Umbilical cord (tissue), 2 donors: Measurements from ENCODE around the gene SCGB1C1. TPM values are rescaled to one million over a fixed set of nuclear protein-coding genes. Genes with fewer than 3 reads are reported as not detected.
"Not testable (repeated sequence)": the region's sequence is repeated elsewhere in the genome, so short reads cannot be mapped to it uniquely, and the experiment has no call there.

ENCODE experiments used
- DNase-seq: peaks from one replicate; pipeline ENCODE4 v3.0.0-alpha.2; 2015; ENCODE audit warnings: low spot score
- total RNA-seq: library from RNA; depleted of rRNA; stranded (reverse); fragments of >200 nt; gene quantifications from one replicate; pipeline ENCODE4 v1.2.3, GENCODE V29; 2014; ENCODE audit warnings: low replicate concordance; ENCODE audit not compliant: insufficient read depth

The SCGB1C1 gene
- not detected for total RNA-seq

DNA sequence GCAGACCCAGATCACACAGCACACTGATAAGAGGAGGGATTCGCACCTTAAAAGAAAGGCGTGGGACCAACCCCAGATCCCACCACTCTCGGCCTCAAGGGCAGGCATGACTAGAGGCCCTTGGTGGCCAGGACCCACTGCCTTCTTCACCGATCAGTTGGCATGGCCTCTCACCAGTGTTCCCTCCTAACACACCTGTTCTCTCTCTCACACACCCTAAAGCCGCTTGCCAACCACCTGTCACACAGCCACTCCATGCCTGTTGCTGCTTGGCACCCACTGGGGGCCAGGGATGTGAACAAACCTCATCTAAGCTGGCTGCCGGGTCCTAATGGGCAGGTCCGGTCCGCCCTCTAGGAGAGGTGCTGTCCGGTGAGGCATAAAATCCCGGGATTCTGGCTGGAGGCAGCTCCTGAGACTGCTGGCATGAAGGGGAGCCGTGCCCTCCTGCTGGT lies at the start of gene SCGB1C1:
SCGB1C1 (plus strand) TSS at position 405 of the 455 bp plus-strand sequence; CDS start at position 427, 22 bp downstream.
- DNase-seq, result not testable (repeated sequence)

DNA sequence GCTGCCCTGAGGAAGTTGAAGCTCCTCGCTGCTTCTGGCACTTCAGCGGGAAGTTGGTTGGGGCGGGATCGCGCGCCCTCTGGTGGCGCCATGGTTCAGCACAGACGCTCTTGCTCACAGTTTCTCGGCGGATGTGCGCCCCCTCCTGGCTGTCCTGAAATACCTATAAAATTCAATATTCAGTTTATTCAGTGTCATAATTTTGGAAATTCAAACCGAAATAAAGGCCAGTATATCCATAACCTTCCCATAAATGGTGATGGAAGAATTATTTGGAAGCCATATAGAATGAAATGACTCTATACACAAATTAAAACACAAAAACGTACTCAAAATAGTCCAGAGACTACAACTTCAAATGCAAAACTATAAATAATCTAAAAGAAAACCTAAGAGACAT lies 12.6 kb upstream of the SCGB1C1 start:
- not testable (repeated sequence) for DNase-seq

DNA sequence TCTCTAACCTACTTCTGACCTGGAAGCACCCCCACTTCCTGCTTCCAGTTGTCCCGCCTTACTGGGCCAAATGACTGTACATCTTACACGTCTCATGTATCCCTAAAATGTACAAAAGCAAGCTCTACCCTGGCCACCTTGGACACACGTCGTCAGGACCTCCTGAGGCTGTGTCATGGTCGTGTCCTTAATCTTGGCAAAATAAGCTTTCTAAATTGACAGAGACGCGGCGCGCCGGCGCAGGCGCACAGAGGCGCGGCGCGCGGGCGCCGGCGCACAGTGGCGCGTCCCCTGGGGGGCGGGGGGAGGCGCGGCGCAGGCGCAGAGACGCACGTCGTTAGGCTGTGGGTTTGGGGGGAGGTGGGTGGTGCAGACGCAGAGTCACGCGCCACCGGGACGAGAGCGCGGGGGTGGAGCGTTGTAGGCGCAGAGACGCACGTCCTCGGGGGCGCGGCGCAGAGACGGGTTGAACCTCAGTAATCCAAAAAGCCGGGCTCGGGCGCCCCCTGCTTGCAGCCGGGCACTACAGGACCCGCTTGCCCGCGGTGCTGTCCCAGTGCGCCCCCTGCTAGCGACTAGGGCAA lies 3.6 kb upstream of the SCGB1C1 start:
- not testable (repeated sequence) for DNase-seq

DNA sequence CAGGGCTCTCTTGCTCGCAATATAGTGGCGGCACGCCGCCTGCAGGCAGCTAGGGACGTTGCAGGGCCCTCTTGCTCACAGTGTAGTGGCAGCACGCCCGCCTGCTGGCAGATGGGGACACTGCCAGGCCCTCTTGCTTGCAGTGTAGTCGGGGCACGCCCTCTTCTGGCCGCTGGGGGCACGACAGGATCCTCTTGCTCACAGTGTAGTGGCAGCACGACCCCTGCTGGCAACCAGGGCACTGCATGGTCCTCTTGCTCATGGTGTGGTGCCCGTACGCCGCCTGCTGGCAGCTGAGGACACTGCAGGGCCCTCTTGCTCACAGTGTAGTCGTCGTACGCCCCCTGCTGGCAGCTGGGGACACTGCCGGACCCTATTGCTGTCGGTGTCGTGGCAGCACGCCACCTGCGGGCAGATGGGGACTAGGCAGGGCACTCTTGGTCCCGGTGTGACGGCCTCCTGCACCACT lies 3.0 kb upstream of the SCGB1C1 start:
- DNase-seq, result not testable (repeated sequence)

DNA sequence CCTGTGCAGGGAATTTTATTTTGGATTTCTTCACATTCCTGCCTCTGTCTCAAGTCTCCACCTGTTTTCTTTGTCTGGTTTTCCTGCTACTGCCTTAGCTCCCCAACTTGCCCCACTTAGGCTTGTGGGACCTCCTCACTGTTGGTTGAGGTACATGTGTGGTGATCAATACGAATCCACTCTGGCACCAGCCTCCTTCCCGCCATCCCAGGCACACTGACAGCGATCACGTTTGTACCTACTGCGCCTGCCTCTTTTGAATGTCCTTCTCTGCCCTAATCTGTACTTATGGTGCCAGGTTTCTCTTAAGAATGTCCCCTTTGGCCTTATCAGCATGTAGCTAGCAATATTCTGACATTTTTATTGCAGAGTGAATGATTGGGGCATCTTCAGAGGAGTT lies 2.3 kb upstream of the SCGB1C1 start:
- DNase-seq, result not testable (repeated sequence)

DNA sequence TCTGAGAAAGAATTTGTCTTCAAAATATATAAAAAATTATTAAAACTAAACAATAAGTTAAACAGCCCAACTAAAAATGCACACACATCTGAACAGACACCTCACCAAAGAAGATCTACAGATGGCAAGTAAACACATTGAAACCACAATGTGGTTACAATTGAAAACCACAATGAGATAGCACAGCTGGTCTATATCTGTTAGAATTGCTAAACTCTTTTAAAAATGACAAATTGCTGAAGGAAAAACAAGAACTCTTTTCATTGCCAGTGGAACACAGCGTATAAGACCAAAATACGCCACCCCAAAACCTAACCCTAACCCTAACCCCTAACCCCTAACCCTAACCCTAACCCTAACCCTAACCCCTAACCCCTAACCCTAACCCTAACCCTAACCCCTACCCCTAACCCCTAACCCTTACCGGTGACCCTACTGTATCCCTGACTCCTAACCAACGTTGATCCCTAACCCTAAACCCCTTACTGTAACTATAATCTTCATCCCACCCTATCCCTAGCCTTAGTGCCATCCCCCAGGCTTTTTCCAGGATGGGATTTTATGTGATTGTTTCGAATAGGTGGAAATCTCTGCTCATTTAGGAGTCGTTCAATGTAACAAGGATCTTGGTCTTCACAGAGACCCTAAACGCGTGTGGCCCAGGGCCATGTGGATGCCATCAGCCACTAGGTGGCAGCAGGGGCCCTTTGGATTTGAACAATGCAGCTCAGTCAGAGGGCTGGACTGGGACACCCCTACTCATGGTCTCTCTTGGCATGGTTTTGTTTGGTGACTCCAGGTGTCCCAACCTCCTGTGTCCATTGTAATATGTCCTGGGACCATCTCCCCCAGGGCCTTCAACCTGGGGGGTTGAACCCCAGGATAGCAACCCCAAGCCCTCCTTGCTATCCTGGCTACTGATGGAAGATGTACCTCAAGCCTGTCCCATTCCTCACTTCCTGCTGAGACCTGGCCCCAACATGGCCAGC lies 1.1 kb upstream of the SCGB1C1 start:
- not testable (repeated sequence) for DNase-seq

DNA sequence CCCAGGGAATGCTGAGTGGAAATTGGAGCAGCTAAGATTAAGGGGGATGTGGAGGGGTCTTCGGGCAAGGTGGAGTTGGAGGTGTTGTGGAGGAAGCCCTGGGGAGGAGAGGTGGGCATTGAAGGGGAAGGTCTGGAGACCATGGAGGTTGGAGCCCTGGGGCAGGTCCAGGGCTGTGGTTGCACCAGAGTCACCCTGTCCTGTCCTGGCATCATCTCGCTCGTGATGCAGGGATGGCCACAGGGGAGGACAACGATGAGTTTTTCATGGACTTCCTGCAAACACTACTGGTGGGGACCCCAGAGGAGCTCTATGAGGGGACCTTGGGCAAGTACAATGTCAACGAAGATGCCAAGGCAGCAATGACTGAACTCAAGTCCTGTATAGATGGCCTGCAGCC lies 603 bp downstream of the SCGB1C1 start:
- not testable (repeated sequence) for DNase-seq

DNA sequence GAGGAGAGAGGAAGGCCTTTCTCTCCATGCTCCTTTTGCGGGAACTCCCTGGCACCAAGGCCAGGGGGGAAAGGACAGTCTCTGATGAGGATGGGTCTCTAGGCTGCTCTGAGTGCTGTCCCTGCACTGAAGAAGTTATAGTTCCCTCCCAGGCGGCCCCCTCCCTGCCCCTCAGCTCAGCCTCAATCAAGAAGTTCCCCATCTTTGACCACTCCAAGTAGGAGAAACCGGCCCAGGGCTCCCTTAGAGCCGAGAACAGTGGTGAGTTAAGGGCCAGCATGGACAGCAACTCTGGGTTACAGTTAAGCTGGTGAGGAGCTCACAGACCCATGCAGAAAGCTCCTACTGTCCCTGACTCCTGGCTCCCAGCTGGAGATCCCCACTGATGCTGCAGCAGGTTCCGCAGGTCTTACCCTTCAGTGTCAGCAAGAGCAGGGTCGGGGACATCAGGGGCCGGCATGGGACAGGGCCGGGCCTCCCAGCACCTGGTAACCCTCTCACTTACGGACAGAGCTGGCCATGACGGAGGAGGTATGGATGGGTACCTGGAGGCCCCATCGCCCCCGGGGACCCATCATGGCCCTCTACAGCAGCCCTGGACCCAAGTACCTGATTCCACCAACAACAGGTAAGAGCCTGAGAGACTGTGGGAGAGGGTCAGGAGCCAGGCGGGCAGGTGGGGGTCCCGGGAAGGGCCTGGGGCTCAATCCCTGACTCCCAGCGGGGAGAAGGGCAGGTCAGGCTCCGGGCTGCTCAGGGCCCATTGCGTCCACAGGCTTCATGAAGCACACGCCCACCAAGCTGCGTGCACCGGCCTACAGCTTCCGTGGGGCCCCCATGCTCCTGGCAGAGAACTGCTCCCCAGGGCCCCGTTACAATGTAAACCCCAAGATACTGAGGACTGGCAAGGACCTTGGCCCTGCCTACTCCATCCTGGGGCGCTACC lies 4.2 kb downstream of the SCGB1C1 start:
- DNase-seq, result no peak

DNA sequence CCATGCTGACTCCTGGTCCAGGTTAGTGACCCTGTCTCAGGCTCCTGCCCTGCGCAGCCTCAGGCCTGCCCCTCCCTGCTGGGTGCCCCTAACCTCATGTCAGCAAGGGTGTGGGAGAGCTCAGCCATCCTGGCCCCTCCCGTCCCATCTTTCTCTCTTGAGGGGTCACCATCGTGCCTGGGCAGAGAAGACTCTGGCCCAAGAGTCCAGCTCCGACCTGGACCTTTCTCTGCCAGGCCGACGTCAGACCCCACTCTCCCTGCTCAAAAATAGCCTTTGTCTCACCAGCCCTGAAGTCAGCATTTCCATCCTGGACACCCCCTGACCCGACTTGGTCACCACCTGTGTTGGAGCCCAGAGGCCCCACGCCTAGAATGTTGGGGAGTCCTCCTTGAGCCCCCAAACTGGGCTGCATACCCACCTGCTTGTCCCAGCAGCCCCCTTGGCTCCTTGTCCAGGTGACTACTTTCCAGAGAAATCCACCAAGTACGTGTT lies 4.9 kb downstream of the SCGB1C1 start:
- DNase-seq, result no peak

DNA sequence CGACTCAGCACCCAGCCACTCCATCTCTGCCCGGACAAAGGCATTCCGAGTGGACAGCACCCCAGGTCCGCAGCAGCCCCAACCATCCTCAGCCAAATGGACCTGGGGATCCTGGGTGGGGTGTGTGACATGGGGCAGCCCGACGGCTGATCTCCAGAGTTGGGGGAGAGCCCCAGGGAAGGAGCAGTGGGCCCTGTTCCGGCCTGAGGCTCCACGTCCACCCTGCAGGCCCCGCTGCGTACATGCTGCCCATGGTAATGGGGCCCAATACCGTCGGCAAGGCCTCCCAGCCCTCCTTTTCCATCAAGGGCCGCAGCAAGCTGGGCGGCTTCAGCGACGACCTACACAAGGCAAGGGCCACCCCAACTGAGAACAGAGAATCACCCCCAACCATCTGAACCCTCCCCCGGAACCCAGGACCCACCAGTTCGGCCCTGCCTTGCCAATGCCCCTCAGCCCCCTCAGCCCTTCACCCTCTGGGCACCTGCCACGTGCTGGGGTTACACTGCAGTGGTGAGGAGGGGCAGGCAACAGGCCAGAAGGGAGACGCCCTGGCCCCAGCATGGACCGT lies 5.4 kb downstream of the SCGB1C1 start:
- no peak for DNase-seq

DNA sequence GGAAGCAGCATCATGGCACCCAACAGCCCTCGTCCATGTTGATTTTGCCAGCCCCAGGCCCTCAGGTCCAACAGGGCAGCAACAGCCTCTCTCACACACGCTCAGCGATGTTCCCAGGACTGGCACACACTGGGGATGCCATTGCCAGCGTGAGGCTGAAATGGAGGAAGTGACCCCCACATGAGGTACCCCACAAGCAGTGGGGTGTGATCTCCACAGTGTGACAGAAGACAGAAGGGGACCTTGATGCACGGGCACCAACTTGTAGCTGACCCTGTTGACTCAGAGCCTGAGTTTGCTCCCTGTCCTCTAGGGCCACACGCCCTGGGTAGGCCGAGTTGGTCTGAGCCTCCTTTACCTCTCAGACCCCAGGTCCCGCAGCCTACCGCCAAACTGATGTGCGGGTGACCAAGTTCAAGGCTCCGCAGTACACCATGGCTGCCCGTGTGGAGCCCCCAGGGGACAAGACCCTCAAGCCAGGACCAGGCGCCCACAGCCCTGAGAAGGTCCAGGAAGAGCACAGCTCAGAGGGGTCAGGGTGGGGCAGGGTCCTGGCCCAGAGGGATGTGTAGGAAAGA lies 6.2 kb downstream of the SCGB1C1 start:
- no peak for DNase-seq

DNA sequence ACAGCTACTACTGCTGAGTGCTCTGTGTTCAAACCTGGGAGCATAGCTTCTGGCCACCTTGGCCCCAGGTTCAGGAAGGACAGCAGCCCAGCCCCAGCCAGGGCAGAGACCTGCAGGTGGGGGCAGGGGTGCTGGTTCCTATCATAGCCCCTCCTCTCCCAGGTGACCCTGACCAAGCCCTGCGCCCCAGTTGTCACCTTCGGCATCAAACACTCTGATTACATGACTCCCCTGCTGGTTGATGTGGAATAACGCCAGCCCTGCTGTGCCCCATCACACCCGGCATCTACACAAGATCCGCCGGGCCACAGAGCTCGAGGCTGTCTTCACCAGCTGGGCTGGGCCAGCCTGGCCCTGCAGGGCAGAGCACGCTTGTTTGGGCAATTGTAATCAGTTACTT lies 6.9 kb downstream of the SCGB1C1 start:
- DNase-seq, result no peak

DNA sequence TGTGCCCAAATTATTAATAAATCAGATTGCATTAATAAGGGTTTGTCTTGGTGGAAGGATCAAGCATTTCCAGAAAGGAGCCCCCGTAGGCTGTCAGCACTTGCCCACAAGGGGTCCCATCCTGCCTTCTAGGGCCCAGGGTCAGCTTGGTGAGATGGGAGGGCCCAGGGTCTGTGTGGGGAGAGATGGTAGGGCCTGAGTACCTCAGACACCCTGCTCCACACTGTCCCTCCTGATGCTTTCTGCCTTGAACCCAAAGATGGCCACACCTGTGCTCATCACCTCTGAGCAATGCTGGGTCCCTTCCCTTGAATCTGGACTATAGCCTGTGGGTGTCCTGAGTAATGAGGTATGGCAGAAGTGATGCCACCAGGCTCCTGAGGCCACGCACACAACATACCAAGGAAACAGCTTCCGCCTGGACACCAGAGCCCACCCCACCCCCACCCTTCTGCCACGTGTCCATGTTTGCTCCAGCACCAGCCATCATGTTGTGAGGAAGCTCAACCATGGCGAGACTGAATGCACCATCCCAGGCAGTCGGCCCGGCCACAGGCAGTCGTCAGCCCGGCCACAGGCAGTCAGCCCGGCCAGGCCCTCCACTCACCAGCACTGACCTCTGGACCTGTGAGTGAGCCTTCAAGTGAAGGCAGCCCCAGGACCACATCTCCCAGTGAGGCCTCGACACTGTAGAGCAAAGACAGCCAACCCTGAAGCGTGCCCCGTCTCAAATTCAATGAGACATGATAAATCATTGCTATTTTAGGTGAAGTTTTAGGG lies 7.5 kb downstream of the SCGB1C1 start:
- DNase-seq, result no peak

DNA sequence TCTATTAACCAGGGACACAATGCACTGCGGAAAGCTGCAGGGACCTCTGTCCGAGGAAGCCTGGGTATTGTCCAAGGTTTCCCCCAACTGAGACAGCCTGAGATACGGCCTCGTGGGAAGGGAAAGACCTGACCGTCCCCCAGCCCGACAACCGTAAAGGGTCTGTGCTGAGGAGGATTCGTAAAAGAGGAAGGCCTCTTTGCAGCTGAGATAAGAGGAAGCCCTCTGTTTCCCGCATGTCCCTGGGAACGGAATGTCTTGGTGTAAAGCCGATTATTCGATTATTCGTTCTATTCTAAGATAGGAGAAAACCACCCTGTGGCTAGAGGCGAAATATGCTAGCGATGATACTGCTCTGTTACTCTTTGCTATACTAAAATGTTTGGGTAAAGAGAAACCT lies 9.1 kb downstream of the SCGB1C1 start:
- no peak for DNase-seq

DNA sequence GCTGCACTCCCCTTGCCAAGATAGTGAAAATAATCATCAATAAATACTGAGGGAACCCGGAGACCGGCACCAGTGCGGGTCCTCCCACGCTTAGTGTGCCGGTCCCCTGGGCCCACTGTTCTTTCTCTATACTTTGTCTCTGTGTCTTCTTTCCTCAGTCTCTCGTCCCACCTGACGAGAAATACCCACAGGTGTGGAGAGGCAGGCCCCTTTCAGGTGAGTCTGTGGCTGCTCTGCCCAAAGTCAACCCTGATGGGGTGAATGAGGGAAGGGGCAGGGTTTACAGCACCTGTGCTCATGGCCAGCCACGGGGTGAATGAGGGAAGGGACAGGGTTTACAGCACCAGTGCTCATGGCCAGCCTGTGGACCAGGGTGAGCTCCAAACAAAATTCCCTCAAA lies 9.6 kb downstream of the SCGB1C1 start:
- no peak for DNase-seq

DNA sequence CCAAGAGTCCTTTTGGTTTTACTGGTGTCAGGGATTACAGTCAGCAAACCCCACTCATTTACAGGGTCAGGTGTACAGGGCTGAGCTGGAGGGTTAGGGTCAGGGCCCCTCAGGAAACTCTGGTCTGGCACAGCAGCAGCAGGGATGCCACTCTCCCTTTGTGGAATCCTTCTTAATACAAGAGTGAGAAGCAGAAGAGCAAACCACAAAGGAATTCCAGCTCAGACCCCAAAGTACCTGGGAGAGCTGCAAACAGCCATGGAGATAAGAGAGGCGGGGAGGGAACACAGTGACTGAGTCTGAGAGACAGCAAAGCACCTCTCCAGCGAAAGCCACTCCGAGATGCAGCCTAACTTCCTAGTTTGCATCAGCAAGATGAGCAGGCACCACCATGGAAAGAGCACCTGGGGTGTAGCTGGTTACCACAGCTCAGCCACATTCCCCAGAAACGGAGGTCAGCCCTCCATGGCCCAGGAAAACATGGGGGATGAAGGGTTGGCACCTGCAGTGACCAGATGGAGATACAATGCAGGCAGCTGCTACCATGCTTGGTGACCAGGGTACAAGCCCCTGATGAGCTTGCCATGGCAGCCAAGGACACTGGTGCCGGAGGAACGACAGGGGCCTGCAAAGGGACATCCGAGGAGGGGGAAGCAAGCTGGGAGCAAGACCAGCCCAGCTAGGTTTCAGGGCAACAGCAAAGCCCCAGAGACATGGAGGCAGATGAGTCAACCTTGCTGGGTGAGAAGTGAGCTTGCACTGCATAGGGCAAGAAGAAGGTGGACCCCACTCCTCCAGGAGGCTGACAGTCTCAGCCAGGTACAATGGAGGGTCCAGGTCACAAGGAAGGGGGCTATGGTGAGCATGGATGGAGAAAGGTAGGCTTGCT lies 10.4 kb downstream of the SCGB1C1 start:
- DNase-seq, result no peak

DNA sequence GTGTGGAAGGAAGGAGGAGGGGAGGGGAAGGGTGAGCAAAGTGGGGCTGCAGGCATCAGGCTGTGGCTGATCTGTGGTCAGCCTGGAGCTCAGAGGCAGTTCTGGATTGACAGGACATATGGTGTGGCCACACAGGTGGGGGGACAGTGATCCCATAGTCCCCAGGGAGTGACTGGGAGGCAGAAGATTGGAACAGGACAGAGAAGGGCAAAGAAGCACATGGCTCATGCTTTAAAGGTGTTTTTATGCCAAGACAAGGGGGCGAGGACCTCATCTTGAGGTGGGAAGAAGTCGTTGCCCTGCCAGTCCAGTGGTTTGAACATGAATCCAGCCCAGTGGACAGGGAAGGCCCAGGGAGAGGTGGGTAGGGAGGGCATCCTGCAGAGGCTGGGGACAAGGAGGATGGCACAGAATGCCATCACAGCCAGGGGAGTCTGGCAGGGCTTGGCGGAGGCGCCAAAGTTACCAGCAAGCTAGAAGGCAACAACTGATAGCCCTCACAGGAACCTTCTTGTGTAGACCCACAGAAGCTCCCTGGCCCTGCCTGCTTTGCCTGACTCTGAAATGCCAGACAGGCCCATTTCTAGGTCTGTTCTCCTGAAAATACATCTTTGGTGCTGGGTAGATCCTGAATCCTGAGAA lies 11.2 kb downstream of the SCGB1C1 start:
- DNase-seq, result no peak

DNA sequence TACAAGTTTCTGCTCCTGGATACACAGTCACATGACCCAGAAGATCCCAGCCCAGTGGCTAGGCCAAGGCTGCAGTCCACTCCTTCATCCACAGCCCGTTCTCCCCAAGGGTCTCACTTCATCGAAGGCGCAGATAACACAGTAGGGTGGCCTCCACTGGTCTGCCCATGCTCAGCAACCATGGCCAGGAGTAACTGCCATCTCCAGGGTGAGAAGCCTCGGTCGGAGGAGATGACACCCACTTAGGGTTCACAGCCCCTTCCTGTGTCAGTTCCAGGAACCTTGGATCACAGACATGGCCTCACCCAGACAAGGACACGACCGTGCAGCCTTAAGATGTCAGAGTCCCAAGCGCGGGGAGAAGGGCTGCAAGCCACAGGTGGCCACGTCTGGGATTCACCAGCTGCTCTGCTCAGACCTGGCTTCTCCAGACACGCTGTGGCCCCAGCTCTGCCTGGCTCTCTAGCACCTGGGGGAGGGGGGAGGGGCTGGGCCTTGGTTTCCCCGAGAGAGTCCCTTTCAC lies 11.8 kb downstream of the SCGB1C1 start:
- DNase-seq, result no peak
